GM12865 (cell line): ENCODE measurements around the gene FAM193A.

Source experiments
- DNase-seq: peaks from one replicate; pipeline ENCODE4 v3.0.0; 2010; ENCODE audit warnings: low read depth
- H3K4me3 ChIP-seq: 2 replicates; pipeline ENCODE4 v1.5.1; 2011; ENCODE audit warnings: mild to moderate bottlenecking, low read depth, low read length, control low read depth
- TF ChIP-seq, protein P1 (sequence below): IDR thresholded peaks from 2 replicates; pipeline ENCODE4 v1.5.1; 2011; ENCODE audit warnings: low read length, control low read depth, low read depth, inconsistent platforms; ENCODE audit not compliant: insufficient read depth; ENCODE audit errors: missing control alignments

Gene FAM193A

DNA sequence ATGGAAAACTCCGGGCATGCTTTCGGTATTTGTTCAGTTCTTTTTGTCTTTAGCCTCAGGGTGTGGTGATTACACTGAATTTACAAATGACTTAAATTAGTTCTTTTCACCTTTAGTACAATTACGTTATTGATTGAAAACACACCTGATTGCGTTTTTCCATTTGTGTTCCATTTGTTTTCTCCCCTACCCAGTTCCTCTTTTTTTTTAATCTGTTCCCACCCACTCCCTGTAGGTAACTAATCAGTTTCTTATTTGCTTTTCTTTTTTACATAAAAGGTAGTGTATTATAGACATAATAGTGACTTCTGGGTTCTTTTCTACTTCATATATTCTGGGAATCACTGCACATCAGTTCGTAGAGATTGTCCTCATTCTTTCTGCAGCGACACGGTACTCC lies 166.3 kb downstream of the FAM193A start:
- TF ChIP-seq, protein P1, sequence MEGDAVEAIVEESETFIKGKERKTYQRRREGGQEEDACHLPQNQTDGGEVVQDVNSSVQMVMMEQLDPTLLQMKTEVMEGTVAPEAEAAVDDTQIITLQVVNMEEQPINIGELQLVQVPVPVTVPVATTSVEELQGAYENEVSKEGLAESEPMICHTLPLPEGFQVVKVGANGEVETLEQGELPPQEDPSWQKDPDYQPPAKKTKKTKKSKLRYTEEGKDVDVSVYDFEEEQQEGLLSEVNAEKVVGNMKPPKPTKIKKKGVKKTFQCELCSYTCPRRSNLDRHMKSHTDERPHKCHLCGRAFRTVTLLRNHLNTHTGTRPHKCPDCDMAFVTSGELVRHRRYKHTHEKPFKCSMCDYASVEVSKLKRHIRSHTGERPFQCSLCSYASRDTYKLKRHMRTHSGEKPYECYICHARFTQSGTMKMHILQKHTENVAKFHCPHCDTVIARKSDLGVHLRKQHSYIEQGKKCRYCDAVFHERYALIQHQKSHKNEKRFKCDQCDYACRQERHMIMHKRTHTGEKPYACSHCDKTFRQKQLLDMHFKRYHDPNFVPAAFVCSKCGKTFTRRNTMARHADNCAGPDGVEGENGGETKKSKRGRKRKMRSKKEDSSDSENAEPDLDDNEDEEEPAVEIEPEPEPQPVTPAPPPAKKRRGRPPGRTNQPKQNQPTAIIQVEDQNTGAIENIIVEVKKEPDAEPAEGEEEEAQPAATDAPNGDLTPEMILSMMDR: no peak
- H3K4me3 ChIP-seq: no peak overlapping the region
- DNase-seq: no peak

DNA sequence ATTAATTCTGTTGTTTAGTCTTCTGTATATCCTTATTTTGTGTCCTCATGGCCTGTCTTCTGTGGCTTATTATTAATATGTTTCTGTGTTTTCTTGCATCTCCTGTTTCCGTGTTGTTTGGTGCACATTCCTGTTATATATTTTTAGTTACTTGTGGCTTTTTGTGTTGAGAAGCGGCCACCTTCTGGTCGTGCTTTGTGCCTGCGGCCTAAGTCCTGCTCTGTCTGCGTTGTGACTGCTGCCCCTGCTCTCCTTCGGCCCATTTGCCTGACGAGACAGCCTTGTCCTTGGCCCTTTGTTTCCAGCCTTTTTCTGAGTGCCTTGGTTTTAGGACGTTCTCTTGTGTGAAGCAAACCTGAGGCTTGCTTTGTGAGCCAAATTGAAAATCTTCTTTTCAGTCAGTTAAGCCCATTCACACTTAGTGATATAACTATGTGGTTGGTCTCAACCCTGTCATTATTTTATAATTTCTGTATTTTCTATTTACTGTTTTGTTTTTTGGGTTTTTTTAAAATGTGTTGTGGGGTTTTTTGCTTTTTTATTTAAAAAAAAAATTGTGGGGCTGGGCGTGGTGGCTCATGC lies 175.9 kb downstream of the FAM193A start:
- no peak overlapping the region for H3K4me3 ChIP-seq
- peak; percentile 74 for DNase-seq
- TF ChIP-seq, protein P1: peak; percentile 33

DNA sequence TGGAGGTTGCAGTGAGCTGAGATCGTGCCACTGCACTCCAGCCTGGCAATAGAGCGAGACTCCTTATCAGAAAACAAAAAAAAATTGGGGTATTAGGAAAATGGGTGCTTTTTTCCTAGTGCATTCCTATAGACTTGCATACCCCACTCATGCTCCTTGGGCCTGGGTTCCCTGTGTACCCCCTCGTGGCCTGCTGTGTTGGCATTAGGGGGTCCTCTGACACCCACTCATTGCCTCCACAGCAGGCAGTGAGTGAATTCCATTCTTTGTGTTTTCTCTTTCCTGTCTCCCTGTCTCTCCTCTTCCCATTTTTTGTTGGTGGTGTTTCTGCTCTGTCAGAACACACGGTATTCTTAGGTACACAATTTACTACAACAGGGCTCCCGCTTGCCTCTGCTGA lies 176.9 kb downstream of the FAM193A start:
- no peak overlapping the region for H3K4me3 ChIP-seq
- TF ChIP-seq, protein P1: no peak
- DNase-seq: no peak

DNA sequence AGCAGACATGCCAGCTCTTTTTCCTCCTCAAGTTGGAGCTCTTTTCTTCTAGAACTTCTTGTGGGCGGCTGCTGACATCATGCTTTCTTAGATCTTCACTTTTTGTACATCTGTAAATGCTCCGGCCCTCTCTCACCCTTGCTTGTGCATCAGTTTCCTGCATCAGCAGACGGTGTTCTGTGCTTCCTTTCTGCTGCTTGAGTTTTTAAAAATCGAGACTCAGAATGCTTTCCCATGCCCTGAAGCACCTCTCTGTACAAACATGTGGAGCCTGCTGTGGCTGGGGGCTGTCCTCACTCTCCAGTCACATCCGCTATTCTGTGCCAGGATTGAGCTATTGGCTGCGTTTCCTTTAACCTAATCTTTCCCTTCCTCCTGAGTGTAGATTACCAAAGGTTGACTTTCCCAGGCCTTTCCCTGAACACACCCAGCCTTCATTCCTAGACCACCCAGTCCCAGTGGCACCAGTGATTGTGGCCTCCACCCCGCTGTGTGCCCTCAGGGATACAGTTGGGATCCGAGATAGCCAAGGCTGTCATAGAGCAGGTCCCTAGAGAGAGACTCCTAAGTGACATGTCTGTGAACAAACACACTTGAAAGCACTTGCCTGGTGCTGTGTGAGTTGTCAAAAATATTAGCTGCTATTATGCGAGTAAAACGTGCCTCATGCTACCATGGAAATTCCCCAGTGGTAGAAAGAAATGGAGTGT lies 177.8 kb downstream of the FAM193A start:
- TF ChIP-seq, protein P1: no peak
- DNase-seq: no peak
- no peak overlapping the region for H3K4me3 ChIP-seq

DNA sequence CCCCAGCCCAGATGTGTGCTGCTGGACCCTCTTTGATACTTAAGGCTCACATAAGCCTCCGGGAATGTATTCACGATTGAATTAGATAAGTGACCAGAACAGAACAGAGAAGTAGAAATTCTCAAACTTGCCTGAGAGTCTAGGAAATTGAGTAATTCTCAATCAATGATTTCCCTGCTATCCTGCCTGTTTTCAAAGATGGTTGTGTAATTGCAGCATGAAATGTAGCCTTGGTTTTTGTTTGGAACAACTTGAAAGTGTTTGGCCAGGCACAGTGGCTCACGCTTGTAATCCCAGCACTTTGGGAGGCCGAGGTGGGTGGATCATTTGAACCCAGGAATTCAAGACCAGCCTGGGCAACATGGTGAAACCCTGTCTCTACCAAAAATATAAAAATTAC lies 178.5 kb downstream of the FAM193A start:
- no peak for DNase-seq
- no peak overlapping the region for H3K4me3 ChIP-seq
- TF ChIP-seq, protein P1: no peak

DNA sequence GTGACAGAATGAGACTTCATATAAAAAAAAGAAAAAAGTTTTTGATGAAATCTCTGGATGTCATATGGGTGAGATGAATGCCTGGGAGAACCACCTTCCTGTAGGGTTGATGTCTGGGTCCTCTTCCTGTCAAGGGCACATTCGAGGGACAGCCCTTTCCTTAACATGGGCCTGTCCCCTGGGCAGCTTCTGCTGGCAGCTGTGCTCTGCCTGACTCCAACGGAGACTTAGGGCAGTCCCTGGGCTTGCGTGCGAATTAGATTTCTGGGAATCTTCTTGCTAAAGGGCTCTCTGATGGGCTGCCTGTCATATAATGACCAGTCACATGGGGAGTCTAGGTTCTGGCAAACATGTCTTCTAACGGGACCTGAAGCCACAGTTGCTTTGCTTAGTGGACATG lies 179.0 kb downstream of the FAM193A start:
- TF ChIP-seq, protein P1: no peak
- H3K4me3 ChIP-seq: no peak overlapping the region
- DNase-seq: no peak

DNA sequence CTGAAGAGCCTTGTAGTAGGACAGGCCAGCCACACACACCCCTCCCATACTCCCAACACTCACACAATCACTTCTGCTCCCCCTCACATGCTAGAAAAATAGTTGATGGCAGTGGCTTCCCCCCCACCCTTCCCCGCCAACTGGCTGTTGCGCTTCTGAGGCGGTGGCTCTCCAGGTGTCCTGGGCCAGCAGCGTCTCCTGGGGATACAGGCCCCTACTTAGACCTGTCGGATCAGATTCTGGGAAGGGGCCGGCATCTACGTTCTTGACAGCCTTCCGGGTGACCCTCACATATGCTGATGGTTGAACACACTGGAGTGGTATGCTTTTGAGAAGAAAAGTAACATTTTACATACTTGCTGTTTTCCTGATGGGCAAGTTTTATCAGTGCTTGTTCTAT lies 179.8 kb downstream of the FAM193A start:
- TF ChIP-seq, protein P1: no peak
- H3K4me3 ChIP-seq: no peak overlapping the region
- DNase-seq: no peak
